ENCODE results near the gene DPP6. TPM values are rescaled to one million over a fixed set of nuclear protein-coding genes. Genes with fewer than 3 reads are reported as not detected.

DPP6 gene
- total and polyA plus RNA-seq, 2 of the 8 experiments (the other 6 are each of a cell fraction or from before 2014, with no cell fraction given), result 4.7 to 6.8 TPM

GRCh38 chr7:154942691-154943090 is 890.5 kb downstream of the DPP6 start (continued):
- TF ChIP-seq NRF1 (IDR thresholded peaks at IDR 0.05; ENCODE audit: low read depth, low read length) (no peak), TCF12 (IDR thresholded peaks at IDR 0.05; ENCODE audit: low read depth, low read length) (no peak), EZH2 (IDR thresholded peaks at IDR 0.05; ENCODE audit: low read depth, low read length, severe bottlenecking) (no peak)
